HEK293 (cell line): ENCODE measurements around the gene ARHGAP30.

Source experiments
- CTCF ChIA-PET: fragments of 350-600 bp; formaldehyde crosslinking; extraction: SDS; loops from one replicate; lab custom pipeline; 2021; ENCODE audit warnings: antibody characterized with exemption; lab: Yijun Ruan, JAX
- POLR2A ChIA-PET: fragments of 300-600 bp; formaldehyde crosslinking; extraction: SDS; loops from one replicate; lab custom pipeline; 2020; ENCODE audit warnings: antibody characterized with exemption, inconsistent platforms; lab: Yijun Ruan, JAX
- H3K27ac ChIP-seq: fragments of 200-500 bp; sonication (Bioruptor generic); 2 replicates; pipeline ENCODE4 v1.5.1; 2014; ENCODE audit warnings: low read depth, low read length, control low read depth, inconsistent platforms; ENCODE audit errors: extremely low read depth
- H3K36me3 ChIP-seq, 2 experiments: fragments of 200-500 bp in 1 of 2; sonication (Bioruptor generic) in 1 of 2; 1 replicate in 1 of 2; 2 replicates in 1 of 2; pipeline ENCODE4 v1.5.1; 2014 to 2017; ENCODE audit warnings: inconsistent platforms in 2 of 2, low read length in 2 of 2; ENCODE audit not compliant: control insufficient read depth in 2 of 2, insufficient read depth in 1 of 2
- H3K4me1 ChIP-seq: fragments of 200-500 bp; sonication (Bioruptor generic); 2 replicates; pipeline ENCODE4 v1.5.1; 2014; ENCODE audit warnings: mild to moderate bottlenecking, low read length, inconsistent platforms; ENCODE audit not compliant: control insufficient read depth, insufficient read depth
- H3K4me3 ChIP-seq: 2 replicates; pipeline ENCODE4 v1.5.1; 2011; ENCODE audit warnings: low read depth, mild to moderate bottlenecking, control low read depth, low read length, moderate library complexity
- H3K9me3 ChIP-seq: fragments of 200-500 bp; sonication (Bioruptor generic); 2 replicates; pipeline ENCODE4 v1.5.1; 2014; ENCODE audit warnings: low read depth, low read length, inconsistent platforms; ENCODE audit not compliant: control insufficient read depth, insufficient read depth
- EGR2 ChIP-seq: fragments of 450-650 bp; formaldehyde crosslinking; IDR thresholded peaks from 2 replicates; pipeline ENCODE4 v1.5.1; 2016; ENCODE audit warnings: low read depth, missing biosample characterization, missing genetic modification characterization
- HOXC10 ChIP-seq: sonication (generic); formaldehyde crosslinking; IDR thresholded peaks from 2 replicates; pipeline ENCODE4 v1.8.1; 2023; ENCODE audit warnings: mild to moderate bottlenecking, missing genetic modification reagents
- KLF16 ChIP-seq: fragments of 450-650 bp; formaldehyde crosslinking; IDR thresholded peaks from 2 replicates; pipeline ENCODE4 v1.5.1; 2017; ENCODE audit warnings: missing biosample characterization, missing genetic modification characterization
- MZF1 ChIP-seq: fragments of 450-650 bp; formaldehyde crosslinking; IDR thresholded peaks from 2 replicates; pipeline ENCODE4 v1.5.1; 2017; ENCODE audit warnings: missing biosample characterization, missing genetic modification characterization, borderline replicate concordance
- SP3 ChIP-seq: fragments of 450-650 bp; formaldehyde crosslinking; IDR thresholded peaks from 2 replicates; pipeline ENCODE4 v1.5.1; 2016; ENCODE audit warnings: missing biosample characterization, missing genetic modification characterization
- TCF7L2 ChIP-seq: IDR thresholded peaks from 2 replicates; pipeline ENCODE4 v1.6.1; 2011; ENCODE audit warnings: low read depth, mild to moderate bottlenecking, inconsistent platforms, low read length, moderate library complexity, borderline replicate concordance
- WT1 ChIP-seq: fragments of 450-650 bp; formaldehyde crosslinking; IDR thresholded peaks from 2 replicates; pipeline ENCODE4 v1.5.1; 2016; ENCODE audit warnings: missing biosample characterization, missing genetic modification characterization
- ZNF157 ChIP-seq: fragments of 450-650 bp; formaldehyde crosslinking; IDR thresholded peaks from 2 replicates; pipeline ENCODE4 v1.5.1; 2016; ENCODE audit warnings: missing biosample characterization, missing genetic modification characterization
- ZNF366 ChIP-seq: fragments of 450-650 bp; formaldehyde crosslinking; conservative IDR thresholded peaks from 2 replicates; pipeline ENCODE4 v1.5.1; 2016; ENCODE audit warnings: missing biosample characterization, missing genetic modification characterization
- ZNF426 ChIP-seq: fragments of 450-650 bp; formaldehyde crosslinking; IDR thresholded peaks from 2 replicates; pipeline ENCODE4 v1.5.1; 2017; ENCODE audit warnings: missing biosample characterization, missing genetic modification characterization, mild to moderate bottlenecking, inconsistent platforms, moderate library complexity
- ZNF510 ChIP-seq: fragments of 450-650 bp; formaldehyde crosslinking; IDR thresholded peaks from 2 replicates; pipeline ENCODE4 v1.5.1; 2018; ENCODE audit warnings: mild to moderate bottlenecking, missing genetic modification characterization, missing biosample characterization; ENCODE audit not compliant: insufficient replicate concordance
- ZNF544 ChIP-seq: fragments of 450-650 bp; formaldehyde crosslinking; IDR thresholded peaks from 2 replicates; pipeline ENCODE4 v1.5.0; 2017; ENCODE audit warnings: missing biosample characterization, missing genetic modification characterization
- ZNF548 ChIP-seq: fragments of 450-650 bp; formaldehyde crosslinking; IDR thresholded peaks from 2 replicates; pipeline ENCODE4 v1.5.1; 2016; ENCODE audit warnings: missing biosample characterization, missing genetic modification characterization
- ZNF549 ChIP-seq: fragments of 450-650 bp; IDR thresholded peaks from 2 replicates; pipeline ENCODE4 v1.5.1; 2018; ENCODE audit warnings: missing biosample characterization, missing genetic modification characterization, mild to moderate bottlenecking, inconsistent platforms, moderate library complexity
- ZNF555 ChIP-seq: fragments of 450-650 bp; formaldehyde crosslinking; conservative IDR thresholded peaks from 2 replicates; pipeline ENCODE4 v1.5.1; 2017; ENCODE audit warnings: missing biosample characterization, mild to moderate bottlenecking, missing genetic modification characterization, inconsistent platforms
- ZNF621 ChIP-seq: fragments of 450-650 bp; formaldehyde crosslinking; IDR thresholded peaks from 2 replicates; pipeline ENCODE4 v1.5.1; 2017; ENCODE audit warnings: missing biosample characterization, missing genetic modification characterization
- ZNF660 ChIP-seq: fragments of 450-650 bp; IDR thresholded peaks from 2 replicates; pipeline ENCODE4 v1.5.1; 2018; ENCODE audit warnings: missing biosample characterization, mild to moderate bottlenecking, missing genetic modification characterization
- ZNF677 ChIP-seq: fragments of 450-650 bp; IDR thresholded peaks from 2 replicates; pipeline ENCODE4 v1.5.0; 2018; ENCODE audit warnings: missing biosample characterization, mild to moderate bottlenecking, missing genetic modification characterization, moderate library complexity
- TF ChIP-seq, protein P1 (sequence below): fragments of 450-650 bp; IDR thresholded peaks from 2 replicates; pipeline ENCODE4 v1.5.1; 2018; ENCODE audit warnings: missing biosample characterization, missing genetic modification characterization
- TF ChIP-seq, protein P2 (sequence below): fragments of 450-650 bp; formaldehyde crosslinking; IDR thresholded peaks from 2 replicates; pipeline ENCODE4 v1.5.1; 2016; ENCODE audit warnings: missing biosample characterization, missing genetic modification characterization
- TF ChIP-seq, protein P3 (sequence below): fragments of 450-650 bp; formaldehyde crosslinking; IDR thresholded peaks from 2 replicates; pipeline ENCODE4 v1.5.1; 2017; ENCODE audit warnings: missing biosample characterization, missing genetic modification characterization

Gene ARHGAP30

DNA sequence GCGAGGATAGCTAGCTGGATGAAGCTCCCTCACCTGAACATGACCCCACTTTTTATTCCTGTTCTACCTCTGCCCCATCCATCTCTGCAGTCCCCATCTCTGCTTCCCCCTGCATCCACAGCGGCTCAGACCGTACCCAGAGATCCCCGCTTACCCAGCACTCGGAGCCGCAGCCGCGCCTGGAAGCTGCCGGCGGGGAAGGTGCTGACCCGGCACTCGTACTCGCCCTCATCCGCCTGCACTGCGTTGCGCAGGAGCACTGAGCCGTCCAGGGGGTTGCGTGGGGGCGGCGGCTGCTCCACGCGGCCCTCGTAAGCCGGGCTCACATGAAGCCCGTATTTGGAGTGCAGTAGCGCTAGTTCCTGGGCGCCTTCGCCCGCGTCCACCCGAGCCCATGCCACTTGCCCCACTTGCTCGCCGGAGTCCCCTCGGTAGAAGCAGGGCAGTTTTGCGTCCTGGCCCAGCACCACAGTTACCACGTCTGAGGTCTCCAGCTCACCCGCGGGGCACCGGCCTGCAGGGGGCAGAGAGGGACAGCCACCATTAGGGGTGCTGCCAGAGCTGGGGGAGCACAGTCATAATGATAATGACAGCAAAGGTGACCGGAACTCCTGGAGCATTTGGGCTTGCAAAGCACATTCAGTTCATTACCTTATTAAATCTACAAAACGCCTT is 9.9 kb upstream of the ARHGAP30 start:
- ChIA-PET CTCF (interaction anchor here (0.7 kb wide), 1 partner anchor 18 kb away, joined by 10 read pairs; no protein-coding TSS in a partner anchor), POLR2A (no interaction called here)
- no peak for TF ChIP-seq ZNF677
- no peak for TF ChIP-seq TCF7L2
- no peak for TF ChIP-seq MZF1 (tag by site-specific recombination)
- TF ChIP-seq ZNF157 (tag by site-specific recombination) = no peak
- TF ChIP-seq EGR2 (tag by site-specific recombination) = no peak
- TF ChIP-seq ZNF366 (tag by site-specific recombination) = no peak
- TF ChIP-seq HOXC10 (CRISPR knock-in tag) = no peak
- TF ChIP-seq ZNF544 = no peak
- TF ChIP-seq, protein P1, sequence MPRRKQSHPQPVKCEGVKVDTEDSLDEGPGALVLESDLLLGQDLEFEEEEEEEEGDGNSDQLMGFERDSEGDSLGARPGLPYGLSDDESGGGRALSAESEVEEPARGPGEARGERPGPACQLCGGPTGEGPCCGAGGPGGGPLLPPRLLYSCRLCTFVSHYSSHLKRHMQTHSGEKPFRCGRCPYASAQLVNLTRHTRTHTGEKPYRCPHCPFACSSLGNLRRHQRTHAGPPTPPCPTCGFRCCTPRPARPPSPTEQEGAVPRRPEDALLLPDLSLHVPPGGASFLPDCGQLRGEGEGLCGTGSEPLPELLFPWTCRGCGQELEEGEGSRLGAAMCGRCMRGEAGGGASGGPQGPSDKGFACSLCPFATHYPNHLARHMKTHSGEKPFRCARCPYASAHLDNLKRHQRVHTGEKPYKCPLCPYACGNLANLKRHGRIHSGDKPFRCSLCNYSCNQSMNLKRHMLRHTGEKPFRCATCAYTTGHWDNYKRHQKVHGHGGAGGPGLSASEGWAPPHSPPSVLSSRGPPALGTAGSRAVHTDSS (tag by site-specific recombination) = no peak
- no peak for TF ChIP-seq WT1
- no peak for TF ChIP-seq ZNF549 (tag by site-specific recombination)
- no peak for TF ChIP-seq ZNF510 (tag by site-specific recombination)
- no peak for TF ChIP-seq ZNF621
- TF ChIP-seq ZNF555 = no peak
- Histone ChIP-seq H3K9me3 (no peaks in the 10 kb centered on the region), H3K27ac (no peak overlapping the region), H3K4me1 (no peaks in the 10 kb centered on the region; the same call in 1 of the 2 replicates), H3K4me3 (no peak overlapping the region), H3K36me3 (no peaks in the 10 kb centered on the region)

DNA sequence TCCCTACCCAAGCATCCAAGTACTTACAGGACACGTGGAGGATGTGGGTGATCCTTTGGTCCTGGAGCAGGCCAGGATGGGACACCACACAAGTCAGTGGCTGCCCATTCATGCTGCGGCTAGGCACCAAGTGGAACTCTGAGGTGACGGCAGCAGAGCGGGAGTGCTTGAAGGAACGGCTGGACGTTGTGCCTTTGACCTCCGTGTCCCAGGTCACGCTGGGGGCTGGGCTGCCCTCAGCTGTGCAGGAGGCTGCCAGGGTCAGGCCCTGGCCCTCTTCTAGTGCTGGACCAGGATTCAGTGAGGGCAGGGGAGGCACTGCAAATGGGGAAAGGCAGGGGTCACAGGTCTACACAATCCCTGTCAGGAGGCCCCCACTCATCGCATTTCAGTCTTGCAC is 7.7 kb upstream of the ARHGAP30 start:
- POLR2A ChIA-PET = no interaction called here
- H3K36me3 ChIP-seq = peaks cover 0 to 4% of the 10 kb centered on the region in 2 experiments; a peak in 1 of 3 replicates
- no peak overlapping the region for H3K4me3 ChIP-seq
- no peaks in the 10 kb centered on the region for H3K9me3 ChIP-seq
- TF ChIP-seq, protein P2, sequence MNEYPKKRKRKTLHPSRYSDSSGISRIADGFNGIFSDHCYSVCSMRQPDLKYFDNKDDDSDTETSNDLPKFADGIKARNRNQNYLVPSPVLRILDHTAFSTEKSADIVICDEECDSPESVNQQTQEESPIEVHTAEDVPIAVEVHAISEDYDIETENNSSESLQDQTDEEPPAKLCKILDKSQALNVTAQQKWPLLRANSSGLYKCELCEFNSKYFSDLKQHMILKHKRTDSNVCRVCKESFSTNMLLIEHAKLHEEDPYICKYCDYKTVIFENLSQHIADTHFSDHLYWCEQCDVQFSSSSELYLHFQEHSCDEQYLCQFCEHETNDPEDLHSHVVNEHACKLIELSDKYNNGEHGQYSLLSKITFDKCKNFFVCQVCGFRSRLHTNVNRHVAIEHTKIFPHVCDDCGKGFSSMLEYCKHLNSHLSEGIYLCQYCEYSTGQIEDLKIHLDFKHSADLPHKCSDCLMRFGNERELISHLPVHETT (tag by site-specific recombination) = no peak
- no peak for TF ChIP-seq ZNF548 (tag by site-specific recombination)
- TF ChIP-seq SP3 (tag by site-specific recombination) = no peak
- TF ChIP-seq KLF16 = no peak
- TF ChIP-seq, protein P3, sequence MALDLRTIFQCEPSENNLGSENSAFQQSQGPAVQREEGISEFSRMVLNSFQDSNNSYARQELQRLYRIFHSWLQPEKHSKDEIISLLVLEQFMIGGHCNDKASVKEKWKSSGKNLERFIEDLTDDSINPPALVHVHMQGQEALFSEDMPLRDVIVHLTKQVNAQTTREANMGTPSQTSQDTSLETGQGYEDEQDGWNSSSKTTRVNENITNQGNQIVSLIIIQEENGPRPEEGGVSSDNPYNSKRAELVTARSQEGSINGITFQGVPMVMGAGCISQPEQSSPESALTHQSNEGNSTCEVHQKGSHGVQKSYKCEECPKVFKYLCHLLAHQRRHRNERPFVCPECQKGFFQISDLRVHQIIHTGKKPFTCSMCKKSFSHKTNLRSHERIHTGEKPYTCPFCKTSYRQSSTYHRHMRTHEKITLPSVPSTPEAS = no peak
- no peak for TF ChIP-seq ZNF660 (tag by site-specific recombination)
- no peak for TF ChIP-seq ZNF426 (tag by site-specific recombination)
- CTCF ChIA-PET = no interaction called here
- no peaks in the 10 kb centered on the region for H3K4me1 ChIP-seq
- no peak overlapping the region for H3K27ac ChIP-seq
